DMS 273 (cell line): ENCODE data around the gene KLC3.

Source experiments
- DNase-seq: peaks from one replicate; lab custom pipeline; 2025; ENCODE audit not compliant: unreplicated experiment; lab: John Stamatoyannopoulos, UW

Gene KLC3

GRCh38 chr19:45348367-45349125 lies 8.0 kb downstream of the KLC3 start:
- peak; percentile 37 for DNase-seq

DNA sequence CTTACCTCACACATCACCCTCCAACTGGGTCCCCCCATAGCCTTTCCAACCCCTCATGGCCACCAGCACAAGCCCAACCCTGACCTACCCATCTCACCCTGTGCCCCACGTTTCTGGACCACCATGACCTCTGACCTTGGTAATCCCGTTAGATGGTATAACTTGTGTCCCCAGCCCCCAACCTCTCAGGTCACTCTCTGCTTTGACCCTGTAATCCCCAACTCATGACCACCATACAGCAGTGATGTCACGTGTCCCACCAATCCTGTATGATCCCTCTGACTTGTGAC lies 8.5 kb downstream of the KLC3 start:
- no peak for DNase-seq

GRCh38 chr19:45349430-45349941 lies 8.9 kb downstream of the KLC3 start:
- no peak for DNase-seq

DNA sequence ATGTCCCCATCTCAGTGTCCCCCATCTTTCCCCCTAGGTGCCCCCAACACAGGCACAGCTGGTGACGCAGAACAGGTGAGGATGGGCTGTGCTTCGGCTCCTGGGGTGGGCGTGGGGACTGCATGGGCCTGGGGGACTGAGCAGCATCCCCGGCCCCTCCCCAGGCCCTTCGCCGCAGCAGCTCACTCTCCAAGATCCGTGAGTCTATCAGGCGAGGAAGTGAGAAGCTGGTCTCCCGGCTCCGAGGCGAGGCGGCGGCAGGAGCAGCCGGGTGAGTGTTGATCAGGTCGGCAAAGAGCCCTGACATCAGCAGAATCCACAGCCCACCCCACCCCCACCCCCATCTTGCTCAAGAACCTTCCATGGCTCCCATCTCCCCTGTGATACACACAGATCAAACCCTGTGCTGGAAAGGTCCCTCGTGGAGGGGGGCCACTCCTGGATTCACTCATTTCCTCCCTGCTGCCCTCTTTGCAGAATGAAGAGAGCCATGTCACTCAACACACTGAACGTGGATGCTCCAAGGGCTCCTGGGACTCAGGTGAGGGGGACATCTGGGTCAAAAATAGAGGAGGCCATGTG lies 10.0 kb downstream of the KLC3 start:
- no peak for DNase-seq

DNA sequence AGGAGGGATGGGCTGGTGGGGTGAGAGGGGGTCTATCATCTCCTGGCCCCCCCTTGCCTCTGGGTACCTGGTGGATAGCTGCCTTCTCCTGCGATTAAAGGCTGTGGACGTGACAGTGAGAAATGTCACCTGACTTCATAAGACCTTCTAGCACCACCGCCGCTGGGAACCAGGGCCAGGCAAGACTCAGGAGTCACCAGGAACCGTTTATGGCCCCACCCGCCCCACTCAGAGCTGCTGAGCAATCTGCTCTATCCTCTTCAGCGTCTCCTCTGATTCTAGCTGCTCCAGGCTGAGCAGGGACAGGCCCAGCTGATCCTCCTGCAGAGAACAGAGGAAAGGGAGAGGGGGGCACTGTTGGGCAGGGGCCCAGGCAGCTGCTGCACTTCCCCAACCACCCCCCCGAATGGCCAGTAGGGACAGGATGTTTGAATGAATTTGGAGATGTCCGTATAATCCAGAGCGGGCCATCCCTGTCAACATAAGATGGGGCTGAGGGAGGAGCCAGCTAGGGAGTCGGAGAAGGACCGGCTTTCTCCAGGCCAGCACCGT lies 10.9 kb downstream of the KLC3 start:
- DNase-seq = no peak

DNA sequence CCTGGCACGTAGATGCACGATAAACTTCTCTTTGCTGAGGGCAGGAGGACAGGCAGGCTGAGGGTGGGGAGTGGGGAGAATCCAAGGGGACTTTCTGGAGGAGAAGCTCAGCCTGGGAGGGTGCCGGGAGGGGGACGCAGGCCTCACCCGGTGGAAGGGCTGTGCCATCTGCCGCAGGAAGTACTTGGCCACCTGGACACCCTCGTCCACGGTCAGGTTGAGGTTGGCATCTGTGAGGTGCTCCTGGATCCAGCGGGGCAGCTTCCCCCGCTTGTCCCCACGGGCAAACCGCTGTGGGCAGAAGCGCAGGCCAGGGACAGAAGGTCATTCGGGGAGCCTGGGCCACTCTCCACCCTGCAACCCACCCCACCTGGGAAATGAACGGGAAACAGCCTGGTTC lies 11.5 kb downstream of the KLC3 start:
- DNase-seq = peak; percentile 47

DNA sequence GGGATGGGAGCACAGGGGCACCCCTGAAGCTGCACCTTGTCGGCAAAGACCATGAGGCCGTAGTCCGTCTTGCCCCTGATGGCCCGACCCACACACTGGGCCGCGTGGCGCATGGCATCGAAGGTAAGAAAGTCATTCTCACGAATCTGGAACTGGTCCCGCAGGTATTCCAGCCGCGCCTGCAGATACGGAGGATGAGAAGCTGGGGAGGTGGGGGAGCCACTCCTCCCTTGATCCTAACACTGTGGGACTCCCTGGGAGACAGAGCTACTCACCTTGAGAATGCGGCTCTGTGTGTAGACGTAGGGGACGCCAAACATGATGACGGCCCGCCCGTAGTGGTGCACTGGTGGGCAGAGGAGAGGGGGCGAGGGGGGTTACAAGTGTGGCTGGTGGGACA lies 11.9 kb downstream of the KLC3 start:
- DNase-seq = no peak

- DNase-seq = peak; percentile 42
Measured at GRCh38 chr19:45352914-45353796, 12.6 kb downstream of the KLC3 start.

DNA sequence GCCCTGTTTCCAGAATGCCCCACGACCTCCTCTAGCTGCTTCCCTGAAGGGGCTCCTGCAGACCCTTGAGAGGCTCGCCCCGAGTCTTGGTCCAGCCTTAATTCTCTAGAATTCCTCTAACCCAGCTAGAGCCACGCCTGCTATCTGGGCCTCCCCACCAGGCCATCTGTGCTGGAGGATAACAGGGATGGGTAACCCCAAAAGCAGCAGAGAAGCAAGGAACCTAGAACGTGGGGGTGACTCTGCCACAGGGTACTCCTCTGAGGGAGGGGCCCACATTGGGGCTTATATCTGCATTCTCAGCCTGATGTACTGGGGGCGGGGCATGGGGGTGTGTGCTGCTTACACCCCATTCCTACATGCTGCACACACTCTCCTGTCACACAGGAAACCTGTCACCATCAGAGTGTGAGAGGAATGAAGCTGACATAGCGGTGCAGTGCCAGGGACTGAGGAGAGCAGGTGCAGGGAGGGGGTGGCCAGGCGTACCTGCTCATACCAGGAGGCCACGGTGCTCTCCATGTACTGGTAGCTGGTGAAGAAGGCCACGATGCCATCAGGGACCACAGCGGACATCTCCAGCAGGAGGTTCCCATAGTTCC lies 13.8 kb downstream of the KLC3 start:
- no peak for DNase-seq

GRCh38 chr19:45355402-45355801 lies 14.9 kb downstream of the KLC3 start:
- no peak for DNase-seq

DNA sequence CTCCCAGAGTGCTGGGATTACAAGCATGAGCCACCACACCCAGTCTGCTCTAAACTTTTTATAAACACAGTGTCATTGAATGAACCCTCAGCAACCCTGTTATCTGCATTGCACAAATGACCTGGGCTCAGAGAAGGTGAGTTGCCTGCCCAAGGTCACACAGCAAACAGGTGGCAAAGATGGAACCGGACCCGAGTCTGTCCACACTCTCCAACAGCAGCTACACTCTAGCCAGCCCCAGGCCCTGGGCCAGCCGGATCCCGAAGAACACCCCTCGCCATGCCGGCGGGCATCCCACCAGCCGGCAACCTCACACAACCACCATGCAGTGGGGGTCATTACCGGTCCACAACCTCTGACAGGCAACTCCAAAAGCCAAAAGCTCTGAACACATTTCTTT lies 15.4 kb downstream of the KLC3 start:
- no peak for DNase-seq

DNA sequence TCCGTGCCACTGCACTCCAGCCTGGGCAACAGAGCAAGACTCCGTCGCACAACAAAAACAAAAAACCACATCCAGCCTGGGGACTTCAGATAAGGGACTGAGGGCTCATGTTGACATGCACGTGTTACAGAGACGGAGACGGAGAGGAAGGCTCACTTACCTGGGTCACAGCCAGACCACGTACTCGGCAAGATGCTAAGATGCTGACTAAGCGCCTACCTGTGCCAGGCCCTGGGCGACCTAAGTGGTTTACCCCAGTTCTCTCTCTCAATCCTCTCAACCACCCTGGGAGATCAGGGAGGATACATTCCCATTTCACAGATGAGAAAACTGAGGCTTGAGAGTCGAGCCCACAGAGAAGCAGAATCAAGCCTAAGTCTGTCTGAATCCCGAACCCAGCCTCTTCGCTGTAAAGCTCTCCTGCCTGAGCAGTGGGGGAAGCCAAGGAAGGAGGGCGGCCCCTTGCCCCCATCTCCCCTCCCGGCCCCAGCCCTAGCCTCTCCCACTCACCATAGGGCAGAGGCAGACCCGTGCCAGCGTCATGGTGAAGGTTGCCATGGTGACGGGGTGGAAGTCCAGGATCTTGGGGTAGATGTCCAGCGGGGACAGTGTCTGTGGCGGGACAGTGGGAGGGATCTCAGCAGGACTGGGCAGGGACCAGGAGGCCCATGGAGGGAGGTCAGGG lies 16.4 kb downstream of the KLC3 start:
- DNase-seq = no peak

- no peak for DNase-seq
Measured at GRCh38 chr19:45357445-45357783, 16.9 kb downstream of the KLC3 start.

DNA sequence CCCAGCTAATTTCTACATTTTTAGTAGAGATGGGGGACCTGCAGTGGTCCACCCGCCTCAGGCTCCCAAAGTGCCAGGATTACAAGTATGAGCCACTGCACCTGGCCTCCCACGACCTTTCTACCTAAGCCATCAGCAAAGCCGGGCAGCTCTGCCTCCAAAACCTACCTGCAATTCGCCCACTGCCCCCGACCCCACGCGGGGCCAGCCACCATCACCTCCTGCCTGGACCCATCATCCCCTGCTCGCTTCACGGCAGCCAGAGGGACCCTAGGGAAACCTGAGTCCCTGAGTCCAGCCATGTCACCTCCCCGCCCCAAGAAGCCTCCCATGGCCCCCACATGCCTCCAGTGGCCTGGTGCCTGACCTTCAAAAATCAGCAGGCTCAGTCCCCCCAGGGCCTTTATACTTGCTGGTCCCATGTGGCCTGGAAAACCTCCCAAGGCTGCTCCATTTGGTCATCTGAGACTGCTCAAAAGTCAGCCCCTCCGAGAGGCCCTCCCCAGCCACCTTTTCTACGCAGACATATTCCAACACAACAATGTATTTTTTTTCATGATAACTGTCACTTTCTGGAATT lies 17.8 kb downstream of the KLC3 start:
- no peak for DNase-seq

DNA sequence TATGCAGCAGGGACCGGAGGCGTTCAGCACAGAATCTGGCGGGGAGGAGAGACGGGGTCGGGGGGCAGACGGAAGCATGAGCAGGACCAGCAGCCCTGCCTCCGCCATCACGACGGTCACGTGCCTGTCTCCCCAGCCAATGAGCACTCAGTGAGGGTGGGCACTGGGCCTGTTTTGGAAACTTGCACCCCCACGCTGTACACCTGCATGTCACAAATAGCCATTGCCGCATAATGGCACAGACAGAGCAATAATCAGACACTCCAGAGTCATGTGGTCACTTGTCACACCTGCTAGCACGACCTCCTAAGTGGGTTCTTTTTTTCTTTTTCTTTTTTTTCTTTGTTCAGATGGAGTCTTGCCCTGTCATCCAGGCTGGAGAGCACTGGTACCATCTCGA lies 21.1 kb downstream of the KLC3 start:
- DNase-seq = no peak

- no peak for DNase-seq
Measured at GRCh38 chr19:45362291-45362690, 21.7 kb downstream of the KLC3 start.

DNA sequence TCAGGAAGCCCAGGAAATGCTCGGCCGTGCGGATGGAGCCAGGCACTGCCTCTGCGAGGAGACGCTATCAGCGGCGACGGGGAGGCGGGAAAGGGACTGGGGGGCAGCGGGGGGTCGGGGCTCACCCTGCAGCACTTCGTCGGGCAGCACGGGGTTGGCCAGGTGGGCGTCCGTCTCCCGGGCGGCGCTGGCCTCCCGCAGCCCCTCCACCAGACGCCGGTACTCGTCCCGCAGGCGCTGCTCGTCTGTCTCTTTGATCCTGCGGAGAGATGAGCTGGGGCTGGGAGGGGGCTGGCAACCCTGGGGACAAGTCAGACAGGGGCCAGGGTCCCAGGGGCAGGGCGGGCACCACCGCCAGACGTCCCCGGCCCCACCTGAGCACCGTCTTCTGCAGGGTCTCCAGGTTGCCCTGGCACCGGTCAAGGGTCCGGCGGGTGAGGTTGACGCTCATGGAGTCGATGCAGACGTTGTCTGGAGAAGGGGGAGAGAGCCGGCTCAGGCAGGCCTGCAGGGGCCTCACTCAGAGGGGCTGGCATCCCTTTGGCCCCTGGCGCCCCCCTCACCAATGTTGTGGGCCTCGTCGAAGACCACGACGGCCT lies 23.4 kb downstream of the KLC3 start:
- no peak for DNase-seq

- no peak for DNase-seq
Measured at GRCh38 chr19:45364696-45365095, 24.1 kb downstream of the KLC3 start.

DNA sequence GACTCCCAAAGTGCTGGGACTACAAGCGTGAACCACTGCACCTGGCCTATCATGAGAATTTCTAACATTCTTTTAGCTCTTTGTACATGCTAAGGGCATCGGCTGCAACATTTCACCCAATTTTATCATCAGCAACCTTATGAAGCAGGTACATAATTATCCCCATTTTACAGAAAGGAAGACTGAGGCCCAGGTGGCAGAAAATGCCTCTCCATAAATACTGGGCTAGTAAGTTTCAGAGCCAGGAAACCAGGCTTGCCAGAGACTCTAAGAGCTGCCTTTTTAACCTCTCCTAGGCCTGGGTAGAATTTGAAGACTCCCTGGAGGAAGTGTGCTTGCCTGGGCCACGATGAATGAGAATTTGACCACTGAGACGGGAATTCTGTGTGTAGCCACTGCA lies 27.6 kb downstream of the KLC3 start:
- no peak for DNase-seq

GRCh38 chr19:45368737-45369340 lies 28.3 kb downstream of the KLC3 start:
- no peak for DNase-seq
